Measurements from ENCODE around the gene AK6.

The AK6 gene

DNA sequence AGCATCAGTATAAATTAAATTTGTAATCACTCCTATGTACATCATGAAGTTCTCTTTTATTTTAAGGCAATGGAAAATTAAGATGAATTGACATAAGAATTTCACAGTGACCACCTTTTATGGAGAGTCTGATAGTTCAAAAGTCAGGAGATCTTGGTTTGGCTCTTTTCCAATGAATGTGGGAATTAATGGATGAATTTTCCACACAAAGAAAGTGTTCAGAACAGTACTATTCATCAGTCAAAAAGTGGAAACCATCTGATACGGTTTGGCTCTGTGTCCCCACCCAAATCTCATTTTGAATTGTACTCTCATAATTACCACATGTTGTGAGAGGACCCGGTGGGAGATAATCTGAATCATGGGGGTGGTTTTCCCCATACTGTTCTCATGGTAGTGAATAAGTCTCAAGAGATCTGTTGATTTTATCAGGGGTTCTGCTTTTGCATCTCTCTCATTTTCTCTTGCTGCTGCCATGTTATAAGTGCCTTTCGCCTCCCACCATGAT lies 61.2 kb downstream of the AK6 start:
- no peak for DNase-seq
- H3K27me3 ChIP-seq: no peaks in the 10 kb centered on the region
- intact Hi-C loops (cut with DNase I; ENCODE audit: low total_unique reads): no loop called here

DNA sequence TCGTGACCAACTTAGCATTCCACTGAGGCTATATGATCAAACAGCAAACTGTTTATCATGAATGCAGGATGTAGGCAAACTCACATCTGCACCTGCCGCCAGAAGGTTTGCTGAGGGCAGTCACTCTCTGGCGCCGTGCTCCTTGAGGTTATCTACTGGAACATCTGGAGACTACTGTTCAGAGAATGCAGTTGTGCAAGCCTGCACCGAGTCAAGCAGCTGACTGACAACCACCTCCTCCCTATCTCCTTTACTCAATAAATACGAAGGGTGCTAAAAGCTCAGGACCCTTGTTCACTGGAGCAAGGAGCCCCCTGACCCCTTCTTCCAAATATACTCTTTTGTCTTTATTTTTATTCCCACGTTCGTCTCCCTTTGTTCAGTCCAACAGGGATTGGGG lies 63.8 kb downstream of the AK6 start:
- intact Hi-C loops (cut with DNase I; ENCODE audit: low total_unique reads): no loop called here
- no peak overlapping the region for H3K4me3 ChIP-seq
- no peaks in the 10 kb centered on the region for H3K27me3 ChIP-seq
- H3K36me3 ChIP-seq: peaks cover 5 to 36% (median 7%) of the 10 kb centered on the region in 3 donors
- DNase-seq: no peak
- H3K27ac ChIP-seq: no peak overlapping the region
- H3K4me1 ChIP-seq: peaks cover 0 to 8% (median 0%) of the 10 kb centered on the region in 4 donors
- TF ChIP-seq, protein P1, sequence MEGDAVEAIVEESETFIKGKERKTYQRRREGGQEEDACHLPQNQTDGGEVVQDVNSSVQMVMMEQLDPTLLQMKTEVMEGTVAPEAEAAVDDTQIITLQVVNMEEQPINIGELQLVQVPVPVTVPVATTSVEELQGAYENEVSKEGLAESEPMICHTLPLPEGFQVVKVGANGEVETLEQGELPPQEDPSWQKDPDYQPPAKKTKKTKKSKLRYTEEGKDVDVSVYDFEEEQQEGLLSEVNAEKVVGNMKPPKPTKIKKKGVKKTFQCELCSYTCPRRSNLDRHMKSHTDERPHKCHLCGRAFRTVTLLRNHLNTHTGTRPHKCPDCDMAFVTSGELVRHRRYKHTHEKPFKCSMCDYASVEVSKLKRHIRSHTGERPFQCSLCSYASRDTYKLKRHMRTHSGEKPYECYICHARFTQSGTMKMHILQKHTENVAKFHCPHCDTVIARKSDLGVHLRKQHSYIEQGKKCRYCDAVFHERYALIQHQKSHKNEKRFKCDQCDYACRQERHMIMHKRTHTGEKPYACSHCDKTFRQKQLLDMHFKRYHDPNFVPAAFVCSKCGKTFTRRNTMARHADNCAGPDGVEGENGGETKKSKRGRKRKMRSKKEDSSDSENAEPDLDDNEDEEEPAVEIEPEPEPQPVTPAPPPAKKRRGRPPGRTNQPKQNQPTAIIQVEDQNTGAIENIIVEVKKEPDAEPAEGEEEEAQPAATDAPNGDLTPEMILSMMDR (IDR thresholded peaks at IDR 0.05): no peak
- H3K9me3 ChIP-seq: no peaks in the 10 kb centered on the region

More for the DNA sequence above, 61.2 kb downstream of the AK6 start:
- TF ChIP-seq, protein P1 (IDR thresholded peaks at IDR 0.05): no peak
- no peak overlapping the region for H3K4me3 ChIP-seq
- peaks cover 5 to 55% (median 13%) of the 10 kb centered on the region in 3 donors for H3K36me3 ChIP-seq
- H3K27ac ChIP-seq: no peak overlapping the region
- peaks cover 0 to 8% (median 0%) of the 10 kb centered on the region in 4 donors for H3K4me1 ChIP-seq
- H3K9me3 ChIP-seq: no peaks in the 10 kb centered on the region

Data from tibial artery (tissue), 4 donors.